Astrocyte (in vitro differentiated cells and primary cell): ENCODE results near the gene TMTC4.

Experiments
- CTCF ChIP-seq: IDR thresholded peaks from 2 replicates; pipeline ENCODE4 v1.5.1; 2011; ENCODE audit warnings: low read depth, mild to moderate bottlenecking, inconsistent platforms, low read length, moderate library complexity; ENCODE audit not compliant: insufficient read depth
- EZH2 ChIP-seq: IDR thresholded peaks from 2 replicates; pipeline ENCODE4 v1.6.1; 2012; ENCODE audit warnings: mild to moderate bottlenecking, low read length, inconsistent platforms; ENCODE audit not compliant: insufficient read depth

- TF ChIP-seq CTCF (peak; percentile 77), EZH2 (no peak)
These were observed 47.4 kb upstream of the TMTC4 start for GRCh38 chr13:100721885-100722512.
